HUES64 (cell line): ENCODE results near the gene DNAJC1.

Source experiments
- H3K27ac ChIP-seq: 2 replicates; pipeline ENCODE4 v1.7.0; 2013; ENCODE audit warnings: low read depth, low read length, inconsistent platforms
- H3K27me3 ChIP-seq: 2 replicates; pipeline ENCODE4 v1.6.1; 2013; ENCODE audit warnings: mild to moderate bottlenecking, low read length; ENCODE audit not compliant: insufficient read depth
- H3K36me3 ChIP-seq: 2 replicates; pipeline ENCODE4 v1.6.1; 2013; ENCODE audit warnings: mild to moderate bottlenecking, low read length; ENCODE audit not compliant: insufficient read depth
- H3K4me1 ChIP-seq: 2 replicates; pipeline ENCODE4 v1.6.1; 2013; ENCODE audit warnings: mild to moderate bottlenecking, low read length, moderate library complexity; ENCODE audit not compliant: insufficient read depth
- H3K4me3 ChIP-seq: 2 replicates; pipeline ENCODE4 v1.5.1; 2013; ENCODE audit warnings: mild to moderate bottlenecking, low read length, moderate library complexity
- H3K9ac ChIP-seq: 2 replicates; pipeline ENCODE4 v1.6.1; 2013; ENCODE audit warnings: mild to moderate bottlenecking, low read depth, low read length
- H3K9me3 ChIP-seq: 2 replicates; pipeline ENCODE4 v1.6.1; 2013; ENCODE audit warnings: low read depth, low read length; ENCODE audit not compliant: insufficient read depth
- WGBS: fragments of 150-250, 120-280 bp; methylation state at CpG from one replicate; pipeline ENCODE4 v1.1.7; 2013; ENCODE audit warnings: missing lambda C conversion rate; 5-methylcytosine and 5-hydroxymethylcytosine counted together

The DNAJC1 gene

DNA sequence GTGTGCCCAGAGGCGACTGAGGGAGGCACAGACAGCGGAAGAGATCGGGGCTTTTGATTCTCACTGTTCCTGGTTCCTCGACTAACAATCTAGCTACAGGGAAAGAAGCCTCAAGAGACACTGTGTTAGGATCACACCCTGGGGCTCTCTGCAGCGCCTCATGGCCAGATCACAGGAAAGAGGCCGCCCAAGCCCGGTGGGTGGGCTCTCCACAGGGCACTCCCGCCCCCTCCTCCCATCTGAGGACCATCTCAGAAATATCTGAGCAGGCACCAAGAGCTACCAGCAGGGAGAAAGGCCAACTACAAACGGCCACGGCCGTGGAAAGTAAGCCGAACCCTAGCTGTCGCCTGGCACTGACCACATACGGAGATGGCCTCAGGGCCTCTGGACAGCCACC, 245.3 kb downstream of the DNAJC1 start:
- H3K9ac ChIP-seq, result no peak overlapping the region
- WGBS, result 42% methylated on average over 14 of the region's 14 CpGs
- H3K36me3 ChIP-seq, result no peaks in the 10 kb centered on the region
- H3K4me3 ChIP-seq, result no peak overlapping the region
- peaks cover 32% of the 10 kb centered on the region for H3K4me1 ChIP-seq
- no peaks in the 10 kb centered on the region for H3K27me3 ChIP-seq
- H3K9me3 ChIP-seq, result no peaks in the 10 kb centered on the region
- no peak overlapping the region for H3K27ac ChIP-seq

DNA sequence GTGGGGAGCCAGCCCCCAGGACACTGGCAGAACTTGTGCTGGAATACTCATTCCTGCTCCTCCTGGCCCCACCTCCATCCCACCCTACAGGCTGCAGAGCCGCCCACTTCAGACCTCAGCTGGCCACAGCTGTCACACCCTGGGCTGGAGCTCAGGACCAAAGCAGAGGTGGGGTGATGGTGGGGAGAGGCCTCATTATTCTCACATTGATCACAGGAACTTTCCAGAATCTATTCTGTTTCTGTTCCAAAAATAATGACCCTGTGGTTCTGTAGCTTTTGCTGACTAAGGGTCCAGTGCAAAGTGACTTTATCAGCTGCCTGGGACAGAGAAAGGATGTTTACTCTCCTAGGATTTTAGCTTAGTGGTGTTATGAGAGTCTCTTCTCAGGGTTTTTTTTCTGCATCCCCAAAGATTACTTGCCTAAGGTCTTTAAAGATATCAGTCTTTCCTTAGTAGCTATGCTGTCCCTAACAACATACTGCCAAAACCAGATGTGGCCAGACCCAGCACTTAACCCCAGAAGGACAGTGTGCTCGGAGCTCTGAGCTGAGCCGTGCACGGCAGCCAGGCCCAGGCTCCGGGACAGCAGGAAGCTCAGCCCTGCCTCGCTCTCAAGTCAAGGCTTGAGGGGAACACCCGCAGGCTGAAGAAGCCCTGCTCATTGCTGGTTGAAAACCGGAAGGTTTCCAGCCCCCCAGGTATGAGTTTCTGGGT, 246.2 kb downstream of the DNAJC1 start:
- H3K9ac ChIP-seq, result no peak overlapping the region
- peaks cover 37% of the 10 kb centered on the region for H3K4me1 ChIP-seq
- H3K27me3 ChIP-seq, result no peaks in the 10 kb centered on the region
- WGBS, result 46% methylated on average over 8 of the region's 8 CpGs
- no peaks in the 10 kb centered on the region for H3K36me3 ChIP-seq
- H3K9me3 ChIP-seq, result no peaks in the 10 kb centered on the region
- no peak overlapping the region for H3K4me3 ChIP-seq
- H3K27ac ChIP-seq, result peak overlapping the region; percentile 51; the same call in 1 of the 2 replicates

DNA sequence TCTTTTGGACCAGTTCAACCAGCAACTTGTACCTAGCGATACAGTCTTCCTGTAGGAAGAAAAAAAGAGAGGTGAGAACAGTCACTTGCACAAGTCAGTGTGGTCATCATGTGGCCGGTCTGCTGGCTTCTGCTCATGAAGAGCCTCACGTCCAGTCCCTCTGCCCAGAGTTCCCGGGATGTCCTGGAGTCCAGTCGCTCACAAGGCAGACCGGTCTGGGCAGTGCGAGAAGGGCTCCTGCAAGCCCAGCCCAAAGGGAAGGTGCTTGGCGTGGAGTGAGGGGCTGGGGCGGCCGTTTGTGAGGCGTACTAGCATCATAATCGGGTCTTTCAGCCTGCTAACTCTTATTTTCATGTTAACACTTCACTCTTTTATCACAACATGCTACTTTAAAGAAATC, 246.8 kb downstream of the DNAJC1 start:
- WGBS, result 81% methylated on average over 12 of the region's 12 CpGs
- no peaks in the 10 kb centered on the region for H3K36me3 ChIP-seq
- no peaks in the 10 kb centered on the region for H3K9me3 ChIP-seq
- H3K27me3 ChIP-seq, result no peaks in the 10 kb centered on the region
- H3K9ac ChIP-seq, result no peak overlapping the region
- no peak overlapping the region for H3K4me3 ChIP-seq
- peaks cover 43% of the 10 kb centered on the region for H3K4me1 ChIP-seq
- no peak overlapping the region for H3K27ac ChIP-seq

DNA sequence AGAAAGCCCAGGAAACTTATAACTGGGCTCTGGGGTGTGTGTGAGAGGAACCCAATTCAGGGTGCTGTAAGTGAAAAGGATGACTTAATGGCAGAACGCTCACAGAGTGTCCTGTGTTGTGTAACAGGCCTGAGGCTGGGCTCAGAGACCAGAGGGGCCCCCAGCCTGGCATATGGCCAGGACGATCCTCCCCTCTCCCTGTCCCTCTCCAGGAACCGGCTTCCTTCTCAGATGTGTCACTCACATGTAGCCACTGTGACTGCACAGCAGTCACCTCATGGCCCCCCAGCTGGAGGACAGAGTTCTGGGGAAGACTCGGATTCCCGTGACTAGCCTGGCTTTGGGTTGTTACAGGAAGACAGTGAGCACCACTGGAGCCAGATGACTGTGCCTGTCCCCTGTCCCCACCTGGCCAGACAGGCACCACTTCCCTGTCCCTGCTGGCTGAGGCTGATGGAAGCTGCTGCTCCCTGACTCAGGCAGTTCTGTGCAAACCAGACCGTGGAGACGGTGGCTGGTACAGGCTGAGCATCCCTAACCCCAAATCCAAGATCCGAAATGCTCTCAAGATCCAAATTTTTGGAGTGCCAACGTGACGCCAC, 249.0 kb downstream of the DNAJC1 start:
- no peak overlapping the region for H3K27ac ChIP-seq
- peaks cover 62% of the 10 kb centered on the region for H3K4me1 ChIP-seq

DNA sequence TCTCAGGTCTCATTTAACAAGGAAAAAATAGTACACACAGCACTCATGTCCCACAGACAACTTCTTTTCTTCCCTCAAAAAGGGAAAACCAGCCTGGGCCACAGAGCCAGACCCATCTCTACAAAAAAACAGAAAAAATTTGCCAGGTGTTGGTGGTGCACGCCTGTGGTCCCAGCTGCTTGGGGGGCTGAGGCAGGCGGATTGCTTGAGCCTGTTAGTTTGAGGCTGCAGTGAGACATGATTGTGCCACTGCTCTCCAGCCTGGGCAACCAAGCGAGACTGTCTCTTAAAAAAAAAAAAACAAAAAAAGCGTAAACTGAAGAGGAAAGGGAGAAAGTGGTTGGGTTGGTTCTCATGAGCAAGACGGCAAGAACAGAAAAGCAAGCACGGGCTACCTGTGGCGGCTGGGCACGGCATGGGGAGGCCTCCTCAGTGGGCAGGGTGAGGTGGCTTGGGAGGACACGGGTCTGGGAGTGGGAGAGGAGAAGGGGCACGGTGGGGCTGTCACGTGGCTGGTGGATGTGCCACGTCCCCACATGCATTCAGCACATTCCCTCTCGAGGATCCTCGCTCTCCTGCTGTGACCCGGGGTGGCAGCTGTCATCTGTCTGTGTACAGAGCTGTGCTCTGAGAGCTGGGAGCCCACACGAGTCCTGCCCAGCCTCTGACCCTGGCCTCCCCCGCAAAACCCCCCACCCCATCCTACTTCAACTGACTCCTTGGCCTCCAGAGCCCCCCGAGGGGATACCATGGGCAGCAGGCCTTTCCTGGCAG, 249.8 kb downstream of the DNAJC1 start:
- H3K27ac ChIP-seq, result no peak overlapping the region
- peaks cover 64% of the 10 kb centered on the region for H3K4me1 ChIP-seq
- H3K9ac ChIP-seq, result no peak overlapping the region
- H3K36me3 ChIP-seq, result no peaks in the 10 kb centered on the region
- no peak overlapping the region for H3K4me3 ChIP-seq
- no peaks in the 10 kb centered on the region for H3K9me3 ChIP-seq
- no peaks in the 10 kb centered on the region for H3K27me3 ChIP-seq
- WGBS, result 91% methylated on average over 18 of the region's 18 CpGs

More for the DNA sequence above, 249.0 kb downstream of the DNAJC1 start:
- H3K9ac ChIP-seq, result no peak overlapping the region
- H3K4me3 ChIP-seq, result no peak overlapping the region
- 89% methylated on average over 10 of the region's 10 CpGs for WGBS
- H3K9me3 ChIP-seq, result no peaks in the 10 kb centered on the region
- H3K36me3 ChIP-seq, result no peaks in the 10 kb centered on the region
- H3K27me3 ChIP-seq, result no peaks in the 10 kb centered on the region

DNA sequence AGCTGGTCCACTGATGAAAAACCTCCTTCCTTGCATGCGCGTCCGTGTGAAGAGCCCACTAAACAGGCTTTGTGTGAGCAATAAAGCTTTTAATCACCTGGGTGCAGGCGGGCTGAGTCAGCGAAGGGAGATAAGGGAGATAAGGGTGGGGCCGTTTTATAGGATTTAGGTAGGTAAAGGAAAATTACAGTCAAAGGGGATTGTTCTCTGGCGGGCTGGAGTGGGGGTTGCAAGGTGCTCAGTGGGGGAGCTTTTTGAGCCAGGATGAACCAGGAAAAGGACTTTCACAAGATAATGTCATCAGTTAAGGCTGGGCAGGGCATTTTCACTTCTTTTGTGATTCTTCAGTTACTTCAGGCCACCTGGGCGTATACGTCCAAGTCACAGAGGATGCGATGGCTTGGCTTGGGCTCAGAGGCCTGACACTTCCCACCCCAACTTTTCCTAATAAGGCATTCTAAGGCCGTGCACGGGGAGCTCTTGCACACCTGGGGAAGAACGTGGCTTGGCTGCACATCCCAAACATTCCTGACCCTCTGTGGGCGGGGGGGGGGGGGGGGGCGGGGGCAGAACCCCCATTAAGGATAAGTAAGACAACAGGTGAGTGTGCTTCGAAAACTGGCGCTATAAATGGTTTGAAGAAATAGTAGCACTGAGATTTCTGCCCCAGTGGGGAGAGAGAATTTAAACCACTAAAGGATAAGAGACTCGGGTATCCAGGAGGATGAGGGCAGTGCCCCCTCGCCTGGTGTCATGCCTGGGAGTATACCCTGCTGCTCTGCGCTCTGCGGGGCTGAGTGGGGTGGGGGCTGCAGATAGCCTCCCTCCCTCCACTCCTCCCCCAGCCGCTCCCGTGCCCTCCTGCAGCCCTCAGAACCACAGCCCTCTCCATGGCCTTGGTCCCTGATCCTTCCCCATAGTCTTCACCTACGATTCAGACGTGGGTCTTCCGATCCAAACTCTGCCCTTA, 251.9 kb downstream of the DNAJC1 start:
- H3K27me3 ChIP-seq, result no peaks in the 10 kb centered on the region
- H3K4me1 ChIP-seq, result peaks cover 44% of the 10 kb centered on the region
- peak overlapping the region; percentile 70 for H3K9ac ChIP-seq
- no peaks in the 10 kb centered on the region for H3K36me3 ChIP-seq
- 19% methylated on average over 25 of the region's 26 CpGs for WGBS
- peak overlapping the region; percentile 88 for H3K27ac ChIP-seq
- H3K4me3 ChIP-seq, result no peak overlapping the region
- H3K9me3 ChIP-seq, result no peaks in the 10 kb centered on the region

DNA sequence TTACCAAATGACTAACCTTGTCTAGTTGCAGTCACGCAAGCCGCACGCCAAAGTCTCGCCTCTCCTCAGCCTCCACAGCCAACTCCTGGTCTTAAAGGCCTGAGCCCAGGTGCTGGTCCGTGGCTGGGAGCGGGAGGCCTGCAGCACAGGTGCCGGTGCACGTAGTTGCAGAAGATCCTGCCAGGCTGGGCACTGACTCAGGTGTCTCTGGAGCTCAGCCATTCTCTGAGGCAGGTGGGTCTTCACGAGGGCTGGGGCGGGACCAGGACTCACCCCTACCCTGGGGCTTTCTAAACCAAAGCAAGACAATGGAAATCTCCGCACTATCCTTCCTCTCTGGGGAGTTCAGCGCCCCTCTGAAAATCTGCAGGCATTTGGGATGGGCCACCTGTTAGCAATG, 253.1 kb downstream of the DNAJC1 start:
- Histone ChIP-seq H3K27me3 (no peaks in the 10 kb centered on the region), H3K36me3 (no peaks in the 10 kb centered on the region), H3K27ac (peak overlapping the region; percentile 83), H3K4me3 (no peak overlapping the region), H3K9me3 (no peaks in the 10 kb centered on the region), H3K4me1 (peaks cover 36% of the 10 kb centered on the region), H3K9ac (peak overlapping the region; percentile 39; the same call in 1 of the 2 replicates)
- WGBS, result 80% methylated on average over 12 of the region's 12 CpGs

DNA sequence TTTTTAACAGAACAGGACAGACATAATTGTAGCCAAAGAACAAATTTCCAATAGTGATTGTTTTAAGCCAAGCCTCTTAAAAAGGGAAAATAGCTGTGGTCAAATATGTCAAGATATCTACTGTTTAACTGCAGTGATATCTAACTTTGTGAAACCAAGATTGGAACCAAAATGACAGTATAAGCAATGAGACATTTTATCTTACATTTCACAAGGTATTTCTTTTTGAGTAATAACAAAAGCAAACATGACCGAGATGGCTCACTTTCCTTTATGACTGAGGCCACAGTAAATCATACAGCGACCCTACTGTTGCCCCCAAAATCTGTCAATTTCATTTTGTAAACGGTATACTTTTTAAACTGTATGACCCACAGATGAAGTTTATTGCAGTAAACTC, 253.7 kb downstream of the DNAJC1 start:
- peak overlapping the region; percentile 83 for H3K27ac ChIP-seq
- no peak overlapping the region for H3K4me3 ChIP-seq
- H3K27me3 ChIP-seq, result no peaks in the 10 kb centered on the region
- peaks cover 36% of the 10 kb centered on the region for H3K4me1 ChIP-seq
- H3K36me3 ChIP-seq, result peaks cover 6% of the 10 kb centered on the region
- H3K9ac ChIP-seq, result 0 out of 2 replicates have a peak overlapping the region, but pooled peaks have one; percentile 39
- H3K9me3 ChIP-seq, result no peaks in the 10 kb centered on the region
- 92% methylated on average over 3 of the region's 3 CpGs for WGBS

DNA sequence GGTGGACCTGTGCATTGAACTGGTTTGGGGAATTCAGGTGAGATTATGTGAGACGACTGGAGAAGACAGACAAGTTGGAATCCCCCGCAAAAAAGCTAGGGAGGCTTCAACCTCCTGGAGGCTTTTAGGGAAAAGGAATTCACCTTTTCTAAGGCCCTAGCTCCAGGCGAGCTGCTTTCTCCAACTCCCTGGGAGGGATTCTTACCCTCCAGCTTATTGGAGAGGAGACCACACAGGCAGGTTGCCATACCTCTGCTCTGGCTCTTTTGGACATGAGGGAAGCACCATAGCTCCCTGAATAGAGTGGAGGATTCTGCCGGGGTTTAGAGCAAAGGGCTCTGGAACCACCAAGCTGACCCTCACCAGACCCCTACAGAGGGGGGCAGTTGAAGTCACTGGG, 255.7 kb downstream of the DNAJC1 start:
- H3K4me1 ChIP-seq, result peaks cover 35% of the 10 kb centered on the region
- peaks cover 26% of the 10 kb centered on the region for H3K36me3 ChIP-seq
- no peak overlapping the region for H3K4me3 ChIP-seq
- WGBS, result 91% methylated on average over 4 of the region's 4 CpGs
- H3K27me3 ChIP-seq, result no peaks in the 10 kb centered on the region
- H3K27ac ChIP-seq, result no peak overlapping the region
- H3K9ac ChIP-seq, result no peak overlapping the region
- H3K9me3 ChIP-seq, result no peaks in the 10 kb centered on the region

DNA sequence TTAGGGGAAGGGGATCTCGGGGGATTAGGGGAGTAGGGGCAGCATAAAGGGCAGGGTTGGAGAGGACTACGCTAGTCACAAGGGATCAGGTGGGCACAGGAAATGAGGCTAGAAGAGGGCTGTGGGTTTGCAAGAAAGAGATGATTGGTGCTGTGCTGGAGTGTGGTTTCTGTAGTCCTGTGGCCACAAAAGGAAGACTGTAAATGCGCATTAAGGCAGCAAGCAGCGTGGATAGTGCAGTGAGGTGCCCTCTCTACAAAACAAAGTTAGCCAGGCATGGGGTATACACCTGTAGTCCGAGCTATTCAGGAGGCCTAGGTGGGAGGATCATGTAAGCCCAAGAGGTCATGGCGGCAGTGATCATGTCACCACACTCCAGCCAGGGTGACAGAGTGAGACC, 257.4 kb downstream of the DNAJC1 start:
- H3K9me3 ChIP-seq, result no peaks in the 10 kb centered on the region
- peaks cover 28% of the 10 kb centered on the region for H3K4me1 ChIP-seq
- H3K27ac ChIP-seq, result no peak overlapping the region
- H3K4me3 ChIP-seq, result no peak overlapping the region
- WGBS, result 86% methylated on average over 6 of the region's 6 CpGs
- H3K9ac ChIP-seq, result no peak overlapping the region
- H3K27me3 ChIP-seq, result no peaks in the 10 kb centered on the region
- H3K36me3 ChIP-seq, result peaks cover 42% of the 10 kb centered on the region
